SK-N-MC (cell line): Measurements from ENCODE around the gene MDM4.
A peak's percentile ranks its signal among the peaks of the same experiment; 100 is the strongest.
"Not testable (repeated sequence)": the region's sequence is repeated elsewhere in the genome, so short reads cannot be mapped to it uniquely, and the experiment has no call there.

Experiments used
- DNase-seq: peaks from one replicate; pipeline ENCODE4 v3.0.0-alpha.2; 2011; ENCODE audit warnings: low read depth, low spot score
- H3K27ac ChIP-seq: fragments of 200-600 bp; sonication (generic); 2 replicates; pipeline ENCODE4 v1.5.1; 2016; ENCODE audit warnings: mixed run types
- H3K36me3 ChIP-seq: fragments of 200-600 bp; sonication (generic); 2 replicates; pipeline ENCODE4 v1.6.1; 2017; ENCODE audit warnings: antibody characterized with exemption, low read length, mixed read lengths; ENCODE audit not compliant: insufficient read depth
- H3K4me3 ChIP-seq: fragments of 200-600 bp; sonication (generic); 2 replicates; pipeline ENCODE4 v1.5.1; 2016
- H3K9ac ChIP-seq: fragments of 200-600 bp; sonication (generic); 2 replicates; pipeline ENCODE4 v1.8.0; 2017; ENCODE audit warnings: mixed run types, mixed read lengths; ENCODE audit not compliant: insufficient read length
- H3K9me3 ChIP-seq: fragments of 200-600 bp; sonication (generic); 2 replicates; pipeline ENCODE4 v1.6.1; 2017; ENCODE audit warnings: low read depth, mild to moderate bottlenecking, antibody characterized with exemption, low read length, moderate library complexity, mixed read lengths
- EZH2 ChIP-seq: fragments of 200-600 bp; sonication (generic); IDR thresholded peaks from one replicate; pipeline ENCODE4 v1.6.1; 2017; ENCODE audit warnings: antibody characterized with exemption
- FOXP2 ChIP-seq: optimal IDR thresholded peaks from 2 replicates; pipeline ENCODE3; 2011; ENCODE audit warnings: mild to moderate bottlenecking, moderate library complexity; ENCODE audit not compliant: insufficient read depth; ENCODE audit errors: extremely low read length, control extremely low read depth
- POLR2AphosphoS5 ChIP-seq: IDR thresholded peaks from 2 replicates; pipeline ENCODE4 v1.6.1; 2012; ENCODE audit warnings: mild to moderate bottlenecking, low read depth, low read length, borderline replicate concordance

Gene MDM4

GRCh38 chr1:204506201-204506968 is 9.8 kb upstream of the MDM4 start:
- H3K27ac ChIP-seq = peak overlapping the region; percentile 99

GRCh38 chr1:204506969-204507316 is 9.3 kb upstream of the MDM4 start:
- no peaks in the 10 kb centered on the region for H3K36me3 ChIP-seq
- H3K4me3 ChIP-seq = peak overlapping the region; percentile 89
- no peaks in the 10 kb centered on the region for H3K9me3 ChIP-seq
- peak overlapping the region; percentile 99 for H3K27ac ChIP-seq
- H3K9ac ChIP-seq = peak overlapping the region; percentile 95
- peak; percentile 99 for DNase-seq
- TF ChIP-seq EZH2 (no peak), POLR2AphosphoS5 (no peak), FOXP2 (no peak)

More at GRCh38 chr1:204506201-204506968, 9.8 kb upstream of the MDM4 start:
- no peaks in the 10 kb centered on the region for H3K9me3 ChIP-seq
- TF ChIP-seq EZH2 (no peak), POLR2AphosphoS5 (no peak), FOXP2 (no peak)
- peak; percentile 92 for DNase-seq
- peak overlapping the region; percentile 89 for H3K4me3 ChIP-seq
- no peaks in the 10 kb centered on the region for H3K36me3 ChIP-seq
- H3K9ac ChIP-seq = peak overlapping the region; percentile 70

- TF ChIP-seq EZH2 = no peak
- TF ChIP-seq POLR2AphosphoS5 = peak; percentile 43; the same call in 1 of the 2 replicates
- no peak for TF ChIP-seq FOXP2
- no peak for DNase-seq
- Histone ChIP-seq H3K4me3 (peak overlapping the region; percentile 89), H3K36me3 (no peaks in the 10 kb centered on the region), H3K27ac (peak overlapping the region; percentile 99), H3K9ac (peak overlapping the region; percentile 95), H3K9me3 (no peaks in the 10 kb centered on the region)
Measured at GRCh38 chr1:204507317-204508105, 8.7 kb upstream of the MDM4 start.

GRCh38 chr1:204509186-204509635 is 7.0 kb upstream of the MDM4 start:
- H3K4me3 ChIP-seq = no peak overlapping the region
- H3K36me3 ChIP-seq = no peaks in the 10 kb centered on the region
- DNase-seq = no peak
- no peak for TF ChIP-seq FOXP2
- no peak for TF ChIP-seq POLR2AphosphoS5
- no peak for TF ChIP-seq EZH2
- H3K9me3 ChIP-seq = no peaks in the 10 kb centered on the region
- no peak overlapping the region for H3K9ac ChIP-seq
- H3K27ac ChIP-seq = no peak overlapping the region

- Histone ChIP-seq H3K9me3 (no peaks in the 10 kb centered on the region), H3K4me3 (no peak overlapping the region), H3K36me3 (no peaks in the 10 kb centered on the region), H3K27ac (no peak overlapping the region), H3K9ac (no peak overlapping the region)
- TF ChIP-seq FOXP2 (no peak), EZH2 (no peak), POLR2AphosphoS5 (no peak)
- DNase-seq = no peak
Measured at GRCh38 chr1:204511366-204511765, 4.8 kb upstream of the MDM4 start.

GRCh38 chr1:204513117-204513716 is 3.0 kb upstream of the MDM4 start:
- no peak overlapping the region for H3K4me3 ChIP-seq
- DNase-seq = no peak

GRCh38 chr1:204514828-204515227 is 1.4 kb upstream of the MDM4 start:
- H3K36me3 ChIP-seq = peaks cover 26% of the 10 kb centered on the region
- H3K4me3 ChIP-seq = no peak overlapping the region
- TF ChIP-seq FOXP2 (no peak), POLR2AphosphoS5 (no peak), EZH2 (no peak)
- H3K27ac ChIP-seq = no peak overlapping the region
- no peak overlapping the region for H3K9ac ChIP-seq
- no peaks in the 10 kb centered on the region for H3K9me3 ChIP-seq
- no peak for DNase-seq

More at GRCh38 chr1:204513117-204513716, 3.0 kb upstream of the MDM4 start:
- Histone ChIP-seq H3K9me3 (no peaks in the 10 kb centered on the region), H3K36me3 (peaks cover 10% of the 10 kb centered on the region), H3K9ac (no peak overlapping the region), H3K27ac (no peak overlapping the region)
- no peak for TF ChIP-seq EZH2
- no peak for TF ChIP-seq FOXP2
- no peak for TF ChIP-seq POLR2AphosphoS5

- H3K9ac ChIP-seq = peak overlapping the region; percentile 99
- not testable (repeated sequence) for DNase-seq, H3K27ac ChIP-seq, H3K9me3 ChIP-seq
- peak overlapping the region; percentile 99 for H3K4me3 ChIP-seq
- H3K36me3 ChIP-seq = peaks cover 45% of the 10 kb centered on the region
Measured at GRCh38 chr1:204517382-204517781, 1.2 kb downstream of the MDM4 start.
